MM.1S (cell line): ENCODE measurements around the gene HSF2.

Source experiments
- DNase-seq: peaks from one replicate; pipeline ENCODE4 v3.0.0-alpha.2; 2015
- H2AFZ ChIP-seq: fragments of 300-600 bp; sonication (generic); 2 replicates; pipeline ENCODE4 v1.6.0; 2016; ENCODE audit warnings: antibody characterized with exemption, low read length
- H3F3A ChIP-seq: fragments of 300-600 bp; sonication (generic); 2 replicates; pipeline ENCODE4 v1.6.1; 2016; ENCODE audit warnings: mild to moderate bottlenecking, antibody characterized with exemption, low read length, moderate library complexity, mixed read lengths; ENCODE audit not compliant: insufficient read depth
- H3K27ac ChIP-seq: fragments of 300-600 bp; sonication (generic); 2 replicates; pipeline ENCODE4 v1.5.1; 2016; ENCODE audit warnings: mild to moderate bottlenecking, low read length
- H3K27me3 ChIP-seq: fragments of 300-600 bp; sonication (generic); replicated peaks from 2 replicates; pipeline ENCODE4 v1.6.0; 2016; ENCODE audit warnings: low read length; ENCODE audit not compliant: insufficient read depth
- H3K36me3 ChIP-seq: fragments of 300-600 bp; sonication (generic); replicated peaks from 2 replicates; pipeline ENCODE4 v1.6.1; 2016; ENCODE audit warnings: mild to moderate bottlenecking, low read length, mixed read lengths; ENCODE audit not compliant: insufficient read depth
- H3K4me1 ChIP-seq: fragments of 300-600 bp; sonication (generic); 2 replicates; pipeline ENCODE4 v1.6.1; 2016; ENCODE audit warnings: low read length, mixed read lengths
- H3K4me2 ChIP-seq: fragments of 300-600 bp; sonication (generic); 2 replicates; pipeline ENCODE4 v1.6.0; 2016; ENCODE audit warnings: low read depth, low read length
- H3K4me3 ChIP-seq: fragments of 300-600 bp; sonication (generic); 2 replicates; pipeline ENCODE4 v1.5.1; 2016; ENCODE audit warnings: low read length, mixed read lengths
- H3K79me2 ChIP-seq: fragments of 300-600 bp; sonication (generic); 2 replicates; pipeline ENCODE4 v1.6.1; 2016; ENCODE audit warnings: mixed run types, low read length, mixed read lengths
- H3K9ac ChIP-seq: fragments of 300-600 bp; sonication (generic); 2 replicates; pipeline ENCODE4 v1.6.1; 2016; ENCODE audit warnings: low read length, mixed read lengths
- H3K9me2 ChIP-seq: fragments of 300-600 bp; sonication (generic); replicated peaks from 2 replicates; pipeline ENCODE4 v1.6.1; 2016; ENCODE audit warnings: mild to moderate bottlenecking, low read length, mixed read lengths; ENCODE audit not compliant: insufficient read depth
- H3K9me3 ChIP-seq: fragments of 300-600 bp; sonication (generic); replicated peaks from 2 replicates; pipeline ENCODE4 v1.6.1; 2016; ENCODE audit warnings: mild to moderate bottlenecking, low read length, mixed read lengths; ENCODE audit not compliant: insufficient read depth
- H4K20me1 ChIP-seq: fragments of 300-600 bp; sonication (generic); 2 replicates; pipeline ENCODE4 v1.6.1; 2016; ENCODE audit warnings: mild to moderate bottlenecking, low read length, moderate library complexity, mixed read lengths; ENCODE audit not compliant: insufficient read depth
- EZH2 ChIP-seq: fragments of 300-600 bp; sonication (generic); optimal IDR thresholded peaks from 2 replicates; pipeline ENCODE3; 2017; ENCODE audit warnings: low read depth, mild to moderate bottlenecking, antibody characterized with exemption, low read length, mixed read lengths
- EZH2phosphoT487 ChIP-seq: fragments of 300-600 bp; sonication (generic); IDR thresholded peaks from 2 replicates; pipeline ENCODE4 v1.6.1; 2018; ENCODE audit warnings: antibody characterized with exemption, low read length
- TF ChIP-seq, protein P1 (sequence below): fragments of 300-600 bp; sonication (generic); IDR thresholded peaks from 2 replicates; pipeline ENCODE4 v1.5.1; 2016; ENCODE audit warnings: antibody characterized with exemption, low read length, mixed read lengths

The HSF2 gene

DNA sequence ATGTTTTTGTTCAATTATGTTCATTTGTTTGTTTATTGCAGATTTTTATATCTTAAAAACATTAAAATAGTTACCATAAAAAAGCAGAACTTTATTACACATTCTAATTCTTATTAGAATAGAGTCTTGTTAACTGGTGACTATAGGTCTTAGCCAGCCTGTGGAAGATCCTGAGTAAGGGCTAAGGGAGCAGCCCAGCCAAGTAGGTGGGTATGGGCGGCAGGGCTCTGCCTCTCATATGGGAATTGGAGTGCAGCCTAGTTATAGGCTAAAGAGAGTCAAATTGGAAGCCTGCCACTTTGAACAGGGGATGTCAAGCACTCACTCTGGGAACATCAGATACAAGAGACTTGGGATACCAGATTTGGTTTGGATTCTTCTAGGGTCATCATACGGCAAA, 10.5 kb upstream of the HSF2 start:
- Histone ChIP-seq H2AFZ (no peak overlapping the region), H3K27ac (no peak overlapping the region), H4K20me1 (no peaks in the 10 kb centered on the region), H3K4me3 (no peak overlapping the region), H3K9me3 (no peaks in the 10 kb centered on the region), H3K79me2 (no peaks in the 10 kb centered on the region), H3F3A (no peaks in the 10 kb centered on the region), H3K27me3 (no peaks in the 10 kb centered on the region), H3K4me1 (no peaks in the 10 kb centered on the region), H3K9me2 (no peaks in the 10 kb centered on the region), H3K9ac (no peak overlapping the region), H3K36me3 (no peaks in the 10 kb centered on the region), H3K4me2 (no peak overlapping the region)
- no peak for DNase-seq
- TF ChIP-seq, protein P1, sequence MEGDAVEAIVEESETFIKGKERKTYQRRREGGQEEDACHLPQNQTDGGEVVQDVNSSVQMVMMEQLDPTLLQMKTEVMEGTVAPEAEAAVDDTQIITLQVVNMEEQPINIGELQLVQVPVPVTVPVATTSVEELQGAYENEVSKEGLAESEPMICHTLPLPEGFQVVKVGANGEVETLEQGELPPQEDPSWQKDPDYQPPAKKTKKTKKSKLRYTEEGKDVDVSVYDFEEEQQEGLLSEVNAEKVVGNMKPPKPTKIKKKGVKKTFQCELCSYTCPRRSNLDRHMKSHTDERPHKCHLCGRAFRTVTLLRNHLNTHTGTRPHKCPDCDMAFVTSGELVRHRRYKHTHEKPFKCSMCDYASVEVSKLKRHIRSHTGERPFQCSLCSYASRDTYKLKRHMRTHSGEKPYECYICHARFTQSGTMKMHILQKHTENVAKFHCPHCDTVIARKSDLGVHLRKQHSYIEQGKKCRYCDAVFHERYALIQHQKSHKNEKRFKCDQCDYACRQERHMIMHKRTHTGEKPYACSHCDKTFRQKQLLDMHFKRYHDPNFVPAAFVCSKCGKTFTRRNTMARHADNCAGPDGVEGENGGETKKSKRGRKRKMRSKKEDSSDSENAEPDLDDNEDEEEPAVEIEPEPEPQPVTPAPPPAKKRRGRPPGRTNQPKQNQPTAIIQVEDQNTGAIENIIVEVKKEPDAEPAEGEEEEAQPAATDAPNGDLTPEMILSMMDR = no peak
- no peak for TF ChIP-seq EZH2
- no peak for TF ChIP-seq EZH2phosphoT487

DNA sequence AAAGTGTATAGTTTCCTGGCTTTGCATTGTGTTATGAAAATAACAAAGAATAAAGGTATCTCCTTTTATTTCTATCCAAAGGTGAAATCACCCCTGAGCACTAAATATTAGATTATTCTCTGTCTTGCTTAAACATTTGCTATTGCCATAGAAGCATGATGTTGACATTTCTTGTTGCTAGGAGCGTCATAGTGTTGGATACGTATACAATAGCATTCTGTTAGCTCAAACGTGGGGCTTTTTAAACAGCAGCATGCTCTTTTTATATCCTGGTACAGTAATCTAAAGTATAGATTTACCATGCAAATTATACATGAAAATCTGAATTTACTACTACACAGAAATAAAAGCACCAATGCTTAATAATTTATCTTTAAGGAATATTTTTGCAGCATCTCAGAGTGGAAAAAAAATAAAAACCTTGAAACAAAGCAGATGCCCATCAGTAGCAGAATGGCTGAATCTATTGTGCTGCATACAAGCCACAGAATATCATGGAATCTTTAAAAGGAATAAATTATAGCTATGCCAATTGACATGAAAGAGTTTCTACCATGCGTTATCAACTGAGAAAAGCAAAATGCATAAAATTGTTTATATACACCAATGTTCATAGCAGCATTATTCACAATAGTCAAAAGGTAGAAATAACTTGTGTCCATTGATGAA, 9.6 kb upstream of the HSF2 start:
- Histone ChIP-seq H3K9me2 (no peaks in the 10 kb centered on the region), H3K27ac (no peak overlapping the region), H3K79me2 (no peaks in the 10 kb centered on the region), H3F3A (no peaks in the 10 kb centered on the region), H2AFZ (no peak overlapping the region), H3K36me3 (no peaks in the 10 kb centered on the region), H3K27me3 (no peaks in the 10 kb centered on the region), H3K4me2 (no peak overlapping the region), H3K9me3 (no peaks in the 10 kb centered on the region), H3K4me1 (no peaks in the 10 kb centered on the region), H3K4me3 (no peak overlapping the region), H4K20me1 (no peaks in the 10 kb centered on the region), H3K9ac (no peak overlapping the region)
- DNase-seq = no peak
- TF ChIP-seq, protein P1 = no peak
- TF ChIP-seq EZH2 (no peak), EZH2phosphoT487 (no peak)

DNA sequence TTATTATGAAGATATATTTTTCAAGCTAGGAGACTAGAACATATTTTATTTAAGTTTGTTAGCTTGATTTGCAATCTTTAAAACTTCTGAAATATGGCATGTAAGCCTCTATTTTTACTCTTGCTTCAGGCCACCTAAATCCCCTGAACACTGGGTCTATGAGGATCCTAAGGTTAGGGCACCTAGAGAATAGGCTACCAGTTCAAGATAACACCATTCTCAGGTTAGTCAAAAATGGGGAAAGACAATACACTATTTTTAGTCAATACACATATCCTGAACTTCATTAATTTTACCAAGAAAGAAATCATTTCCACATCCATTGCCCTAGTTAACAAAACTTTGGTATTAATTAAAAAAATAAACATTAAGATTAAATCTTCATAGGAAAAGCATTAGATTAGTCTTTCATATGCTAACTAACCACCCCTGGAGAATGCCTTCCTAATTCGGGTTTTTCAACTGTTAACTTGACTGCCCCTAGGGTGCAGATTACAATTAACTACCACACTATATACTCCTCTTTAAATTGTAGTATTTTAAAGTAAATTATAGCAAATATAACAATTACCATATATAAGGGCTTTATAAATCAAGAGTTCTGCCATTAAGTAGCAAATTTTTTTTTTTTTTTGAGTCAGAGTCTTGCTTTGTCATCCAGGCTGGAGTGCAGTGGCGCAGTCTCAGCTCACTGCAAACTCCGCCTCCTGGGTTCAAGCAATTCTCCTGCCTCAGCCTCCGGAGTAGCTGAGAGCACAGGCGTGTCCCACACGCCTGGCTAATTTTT, 6.7 kb upstream of the HSF2 start:
- H4K20me1 ChIP-seq = no peaks in the 10 kb centered on the region
- H3K27ac ChIP-seq = no peak overlapping the region
- H3K9ac ChIP-seq = no peak overlapping the region
- no peak for DNase-seq
- H2AFZ ChIP-seq = no peak overlapping the region
- no peaks in the 10 kb centered on the region for H3F3A ChIP-seq
- H3K4me2 ChIP-seq = no peak overlapping the region
- H3K27me3 ChIP-seq = no peaks in the 10 kb centered on the region
- no peaks in the 10 kb centered on the region for H3K4me1 ChIP-seq
- no peaks in the 10 kb centered on the region; the same call in 1 of the 2 replicates for H3K9me2 ChIP-seq
- TF ChIP-seq, protein P1 = no peak
- no peak for TF ChIP-seq EZH2phosphoT487
- no peak for TF ChIP-seq EZH2
- H3K4me3 ChIP-seq = no peak overlapping the region
- no peaks in the 10 kb centered on the region for H3K79me2 ChIP-seq
- H3K9me3 ChIP-seq = no peaks in the 10 kb centered on the region
- no peaks in the 10 kb centered on the region for H3K36me3 ChIP-seq
